HepG2 (cell line): ENCODE data around the gene FBXW8. TPM values are rescaled to one million over a fixed set of nuclear protein-coding genes. Genes with fewer than 3 reads are reported as not detected.
A peak's percentile ranks its signal among the peaks of the same experiment; 100 is the strongest.

ENCODE experiments used
- ATF6 ChIP-seq: sonication (generic); formaldehyde crosslinking; conservative IDR thresholded peaks from 2 replicates; pipeline ENCODE4 v1.4.0; 2020; ENCODE audit warnings: missing genetic modification reagents
- CCAR2 ChIP-seq: fragments of 200-400 bp; formaldehyde crosslinking; optimal IDR thresholded peaks from 2 replicates; pipeline ENCODE3; 2018; ENCODE audit warnings: low read depth, mild to moderate bottlenecking, low read length, moderate library complexity
- CREM ChIP-seq, 2 experiments: sonication (generic) in 1 of 2; formaldehyde crosslinking in 1 of 2; IDR thresholded peaks; 2 replicates each; pipeline versions ENCODE4 v1.4.0 to v1.6.1; 2016 to 2020; ENCODE audit warnings: antibody characterized with exemption in 1 of 2, mild to moderate bottlenecking in 1 of 2, missing genetic modification reagents in 1 of 2
- GMEB1 ChIP-seq: sonication (generic); formaldehyde crosslinking; IDR thresholded peaks from 2 replicates; pipeline ENCODE4 v1.5.1; 2020; ENCODE audit warnings: missing genetic modification reagents, mild to moderate bottlenecking, borderline replicate concordance
- HCFC1 ChIP-seq: fragments of 150-350 bp; IDR thresholded peaks from 2 replicates; pipeline ENCODE4 v1.6.1; 2014; ENCODE audit warnings: low read depth, low read length
- PHF5A ChIP-seq: IDR thresholded peaks from one replicate; pipeline ENCODE4 v1.6.1; 2018; ENCODE audit warnings: low read depth, missing genetic modification reagents; ENCODE audit not compliant: unreplicated experiment
- TCF7L2 ChIP-seq: IDR thresholded peaks from 2 replicates; pipeline ENCODE4 v1.6.1; 2011; ENCODE audit warnings: mild to moderate bottlenecking, low read depth, low read length, moderate library complexity
- TIGD3 ChIP-seq: sonication (generic); formaldehyde crosslinking; IDR thresholded peaks from 2 replicates; pipeline ENCODE4 v1.5.1; 2020; ENCODE audit warnings: mild to moderate bottlenecking, missing genetic modification reagents, borderline replicate concordance
- U2AF2 ChIP-seq: fragments of 200-400 bp; formaldehyde crosslinking; IDR thresholded peaks from 2 replicates; pipeline ENCODE4 v1.6.1; 2017; ENCODE audit warnings: low read depth, mild to moderate bottlenecking, low read length
- ZBTB14 ChIP-seq: sonication (generic); formaldehyde crosslinking; IDR thresholded peaks from 2 replicates; pipeline ENCODE4 v1.4.0; 2020; ENCODE audit warnings: missing genetic modification reagents
- ZBTB43 ChIP-seq: sonication (generic); formaldehyde crosslinking; conservative IDR thresholded peaks from 2 replicates; pipeline ENCODE4 v1.4.0; 2020; ENCODE audit warnings: missing genetic modification reagents
- ZFYVE20 ChIP-seq: sonication (generic); formaldehyde crosslinking; IDR thresholded peaks from 2 replicates; pipeline ENCODE4 v1.8.0; 2023; ENCODE audit warnings: low read depth, mild to moderate bottlenecking, moderate library complexity, missing genetic modification reagents, borderline replicate concordance
- ZMAT3 ChIP-seq: sonication (generic); formaldehyde crosslinking; conservative IDR thresholded peaks from 2 replicates; pipeline ENCODE4 v1.7.0; 2021; ENCODE audit warnings: missing genetic modification reagents
- ZNF280B ChIP-seq: sonication (generic); formaldehyde crosslinking; IDR thresholded peaks from 2 replicates; pipeline ENCODE4 v1.5.0; 2020; ENCODE audit warnings: missing genetic modification reagents, mild to moderate bottlenecking, borderline replicate concordance
- ZNF292 ChIP-seq: sonication (generic); formaldehyde crosslinking; IDR thresholded peaks from 2 replicates; pipeline ENCODE4 v1.8.1; 2022; ENCODE audit warnings: mild to moderate bottlenecking, low read depth, missing genetic modification reagents, borderline replicate concordance
- ZNF354B ChIP-seq: sonication (generic); formaldehyde crosslinking; IDR thresholded peaks from 2 replicates; pipeline ENCODE4 v1.8.0; 2022; ENCODE audit warnings: mild to moderate bottlenecking, missing genetic modification reagents
- ZNF577 ChIP-seq: sonication (generic); formaldehyde crosslinking; IDR thresholded peaks from 2 replicates; pipeline ENCODE4 v1.4.0; 2020; ENCODE audit warnings: mild to moderate bottlenecking, low read depth, missing genetic modification reagents, borderline replicate concordance
- polyA plus RNA-seq, 8 experiments: library from polyadenylated mRNA; depleted of rRNA in 3 of 8; stranded (reverse) in 7 of 8; unstranded in 1 of 8; fragments of >200 nt; fragmentation: Illumina TruSeq in 4 of 8; extraction: Trizol in 4 of 8; gene quantifications; 2 replicates each; pipeline versions ENCODE4 v1.2.1 to v1.2.3, GENCODE V29; 2011 to 2016; ENCODE audit warnings: low read depth in 4 of 8, missing spikeins in 1 of 8, mixed read lengths in 1 of 8; ENCODE audit not compliant: insufficient read depth in 1 of 8
- total RNA-seq, 5 experiments: library from RNA; depleted of rRNA; stranded (reverse); fragments of >200 nt; fragmentation: Illumina TruSeq; extraction: Trizol; gene quantifications; 2 replicates each; pipeline ENCODE4 v1.2.3, GENCODE V29; 2016; ENCODE audit warnings: low read depth in 1 of 5

FBXW8 gene
- total and polyA plus RNA-seq, 2 of the 13 experiments (the other 11 are each of a cell fraction or from before 2014, with no cell fraction given) = 5.1 to 5.9 TPM

- TF ChIP-seq GMEB1 (CRISPR knock-in tag) = peak; percentile 77
- TF ChIP-seq ATF6 = no peak
- TF ChIP-seq ZNF577 (CRISPR knock-in tag) = no peak; the same call in 1 of the 2 replicates
- no peak for TF ChIP-seq ZNF292 (CRISPR knock-in tag)
- peak; percentile 42; the same call in 1 of the 2 replicates for TF ChIP-seq HCFC1
- no peak for TF ChIP-seq TIGD3
- no peak for TF ChIP-seq ZBTB14 (CRISPR knock-in tag)
- TF ChIP-seq ZFYVE20 = 0 out of 2 replicates have a peak, but pooled peaks have one; percentile 23
- no peak for TF ChIP-seq PHF5A (CRISPR knock-in tag)
- TF ChIP-seq TCF7L2 = no peak
- no peak; the same call in 1 of the 2 replicates for TF ChIP-seq ZNF354B (CRISPR knock-in tag)
- TF ChIP-seq ZNF280B (CRISPR knock-in tag) = no peak
- no peak for TF ChIP-seq CREM (IDR thresholded peaks at IDR 0.05)
- TF ChIP-seq CREM (CRISPR knock-in tag; IDR thresholded peaks at IDR 0.05) = no peak
- TF ChIP-seq CCAR2 = no peak
- TF ChIP-seq ZBTB43 (CRISPR knock-in tag) = no peak; the same call in 1 of the 2 replicates
- TF ChIP-seq ZMAT3 (CRISPR knock-in tag) = peak; percentile 81; the same call in 1 of the 2 replicates
- no peak for TF ChIP-seq U2AF2
Observed at GRCh38 chr12:116910645-116911451, at the start of gene FBXW8 (continued).
